Effector CD8-positive, alpha-beta T cell (primary cell): ENCODE results near the gene RNU1-4.
"Not testable (repeated sequence)": the region's sequence is repeated elsewhere in the genome, so short reads cannot be mapped to it uniquely, and the experiment has no call there.

ENCODE experiments used
- DNase-seq: peaks from one replicate; lab custom pipeline; 2025; lab: John Stamatoyannopoulos, UW

Gene RNU1-4

DNA sequence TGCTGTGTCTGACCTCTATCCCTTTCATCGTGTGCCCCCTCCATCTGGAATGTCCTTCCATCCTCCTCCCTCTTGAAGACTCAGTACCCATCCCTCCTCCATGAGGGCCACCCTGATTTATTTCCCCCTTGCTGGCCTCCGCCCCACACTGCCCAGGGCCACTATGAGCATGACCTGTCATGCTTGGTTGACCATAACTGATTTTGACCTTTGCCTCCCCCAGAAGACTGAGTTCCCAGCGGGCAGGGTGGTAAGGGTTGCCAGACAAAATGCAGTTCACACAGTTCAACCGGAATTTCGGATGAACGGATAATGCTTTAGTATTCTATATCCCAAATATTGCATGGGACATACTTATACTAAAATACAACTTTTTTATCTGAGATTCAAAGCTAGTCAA lies 31.6 kb upstream of the RNU1-4 start:
- not testable (repeated sequence) for DNase-seq

DNA sequence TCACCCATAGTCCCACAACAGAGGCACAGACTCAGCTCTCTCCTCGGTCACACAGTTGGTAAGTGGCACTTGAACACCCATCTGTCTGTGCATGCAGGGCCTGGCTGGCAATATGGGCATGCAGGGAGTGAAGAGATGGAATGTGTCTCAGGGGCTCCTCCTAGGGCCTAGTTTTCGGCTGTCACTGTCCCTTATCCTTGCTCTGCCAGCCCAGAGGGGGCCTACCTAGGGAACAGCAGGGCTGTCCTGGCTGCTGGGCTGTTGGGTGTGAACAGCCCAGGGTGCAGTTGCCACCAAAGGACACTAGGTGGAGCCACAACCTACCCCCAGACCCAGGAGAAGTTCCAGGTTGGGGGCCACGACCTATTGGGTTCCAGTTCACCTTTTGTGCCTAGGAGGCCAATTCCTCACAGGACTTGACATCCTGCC lies 30.6 kb upstream of the RNU1-4 start:
- DNase-seq, result peak; percentile 36

DNA sequence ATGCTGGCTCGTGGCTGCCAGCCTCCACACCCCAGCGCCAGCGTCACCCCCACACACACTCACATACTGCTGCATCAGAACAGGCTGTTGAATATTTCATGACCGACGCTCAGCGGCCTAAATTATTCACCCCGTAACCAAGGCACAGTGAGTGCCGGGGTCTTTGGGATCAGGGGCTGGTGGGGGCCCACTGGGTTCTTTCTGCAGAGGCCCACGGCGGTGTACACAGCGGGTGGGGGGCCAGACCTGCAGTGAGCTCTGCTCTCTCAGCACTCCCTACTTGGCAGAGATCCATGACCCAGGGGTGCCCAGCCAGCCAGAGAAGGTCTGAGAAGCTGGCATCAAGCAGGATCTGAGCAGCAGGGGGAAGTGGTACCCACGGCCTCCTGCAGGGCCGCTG lies 29.7 kb upstream of the RNU1-4 start:
- not testable (repeated sequence) for DNase-seq

DNA sequence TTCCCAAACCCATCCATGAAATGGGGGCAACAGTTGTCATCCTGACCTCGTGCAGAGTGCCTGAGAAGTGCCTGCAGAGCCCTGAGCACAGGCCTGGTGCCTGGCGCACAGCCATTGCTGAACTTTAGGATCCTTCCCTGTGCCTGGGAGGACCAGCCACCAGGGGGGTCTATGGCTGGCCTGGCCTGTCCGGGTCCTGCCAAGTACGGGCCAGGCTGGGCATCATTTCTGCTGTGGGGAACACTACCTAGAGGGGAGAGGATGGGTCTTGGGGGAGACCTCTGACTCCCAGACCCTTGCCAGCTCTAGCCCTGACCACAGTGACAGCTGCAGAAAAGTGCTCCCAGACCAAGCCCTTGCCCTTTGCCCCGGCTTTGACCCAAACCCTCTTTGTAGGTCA lies 28.2 kb upstream of the RNU1-4 start:
- DNase-seq, result not testable (repeated sequence)

DNA sequence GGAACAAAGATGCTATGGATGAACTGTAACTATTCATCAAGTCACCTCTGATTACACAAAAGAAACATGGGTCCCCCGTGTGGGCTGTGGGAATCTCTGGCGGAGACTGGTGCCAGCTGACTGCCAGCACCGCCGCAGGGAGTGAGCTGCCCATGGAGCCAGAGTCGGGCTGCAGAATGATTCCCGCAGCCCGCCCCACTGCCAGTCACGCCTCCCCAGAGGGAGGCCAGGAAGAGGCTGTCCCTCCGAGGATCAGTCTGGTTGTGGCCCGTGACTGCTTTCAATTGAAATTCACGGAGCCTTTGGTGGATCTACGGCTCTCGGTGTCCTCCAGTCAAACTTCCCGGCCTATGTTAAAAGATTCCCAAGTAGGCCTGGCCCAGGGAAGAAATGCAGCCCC lies 27.7 kb upstream of the RNU1-4 start:
- DNase-seq, result not testable (repeated sequence)

DNA sequence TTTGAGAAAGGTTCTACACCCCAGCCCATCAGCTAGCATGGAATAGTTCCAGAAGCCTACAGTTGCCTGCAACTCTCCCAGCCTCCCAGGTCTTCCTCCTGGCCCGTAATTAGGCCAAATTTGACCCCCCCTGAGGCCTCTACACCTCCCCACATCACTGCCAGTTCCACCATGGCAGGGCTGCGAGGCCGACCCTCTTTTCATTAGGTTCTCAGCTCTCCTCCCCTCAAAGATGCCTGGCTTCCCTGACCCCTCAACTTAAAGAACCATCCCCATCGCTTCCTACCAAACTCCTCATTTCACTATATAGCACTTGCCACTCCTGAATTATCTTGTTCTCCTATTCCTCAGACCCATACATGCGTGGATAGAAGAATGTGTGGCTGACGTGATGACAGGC lies 27.3 kb upstream of the RNU1-4 start:
- DNase-seq, result not testable (repeated sequence)

DNA sequence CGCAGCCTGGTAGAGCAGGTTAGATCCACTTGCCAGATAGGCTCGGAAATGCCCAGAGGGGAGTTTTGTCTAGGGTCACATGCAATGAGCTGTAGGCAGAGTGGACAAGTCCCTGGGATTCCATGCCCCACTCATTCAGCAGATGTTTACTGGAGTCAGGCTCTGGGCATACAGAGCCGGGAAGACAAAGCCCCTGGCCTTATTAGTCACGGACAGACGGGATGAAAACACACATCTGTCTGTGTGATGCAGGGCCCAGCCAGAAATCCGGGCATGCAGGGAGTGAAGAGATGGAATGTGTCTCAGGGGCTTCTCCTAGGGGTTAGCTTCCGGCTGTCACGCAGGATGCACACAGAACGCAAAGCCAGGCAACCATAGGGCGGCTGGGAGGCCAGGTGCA lies 26.8 kb upstream of the RNU1-4 start:
- not testable (repeated sequence) for DNase-seq

DNA sequence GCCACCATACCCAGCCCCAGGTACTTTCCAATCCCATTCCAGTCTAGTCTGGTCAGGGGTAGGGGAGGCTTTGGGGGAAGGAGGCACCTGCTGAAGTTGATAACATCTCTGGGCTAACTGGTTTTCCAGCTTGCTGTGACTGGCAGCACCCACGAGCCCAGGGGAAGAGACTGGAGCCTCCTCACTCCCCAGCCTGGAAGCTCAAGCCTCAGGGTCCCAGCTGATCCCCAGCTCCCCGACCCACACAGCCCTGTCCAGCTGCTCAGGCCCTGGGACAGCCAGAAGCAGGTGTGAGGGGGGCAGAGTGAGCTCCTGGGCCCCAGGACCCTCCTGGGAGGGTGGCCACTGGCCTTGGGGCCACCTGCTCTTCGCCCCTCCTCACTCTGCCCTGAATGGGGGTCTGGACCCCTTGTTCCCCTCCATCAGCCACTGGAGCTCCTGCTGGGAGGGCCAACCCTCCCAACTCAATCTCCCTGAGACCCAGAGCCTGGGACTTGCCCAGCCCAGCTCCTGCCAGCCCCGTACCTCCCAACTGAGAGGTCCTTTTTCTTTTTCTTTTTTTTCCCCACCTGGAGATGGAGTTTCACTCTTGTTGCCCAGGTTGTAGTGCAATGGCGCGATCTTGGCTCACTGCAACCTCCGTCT lies 23.5 kb upstream of the RNU1-4 start:
- DNase-seq, result no peak

DNA sequence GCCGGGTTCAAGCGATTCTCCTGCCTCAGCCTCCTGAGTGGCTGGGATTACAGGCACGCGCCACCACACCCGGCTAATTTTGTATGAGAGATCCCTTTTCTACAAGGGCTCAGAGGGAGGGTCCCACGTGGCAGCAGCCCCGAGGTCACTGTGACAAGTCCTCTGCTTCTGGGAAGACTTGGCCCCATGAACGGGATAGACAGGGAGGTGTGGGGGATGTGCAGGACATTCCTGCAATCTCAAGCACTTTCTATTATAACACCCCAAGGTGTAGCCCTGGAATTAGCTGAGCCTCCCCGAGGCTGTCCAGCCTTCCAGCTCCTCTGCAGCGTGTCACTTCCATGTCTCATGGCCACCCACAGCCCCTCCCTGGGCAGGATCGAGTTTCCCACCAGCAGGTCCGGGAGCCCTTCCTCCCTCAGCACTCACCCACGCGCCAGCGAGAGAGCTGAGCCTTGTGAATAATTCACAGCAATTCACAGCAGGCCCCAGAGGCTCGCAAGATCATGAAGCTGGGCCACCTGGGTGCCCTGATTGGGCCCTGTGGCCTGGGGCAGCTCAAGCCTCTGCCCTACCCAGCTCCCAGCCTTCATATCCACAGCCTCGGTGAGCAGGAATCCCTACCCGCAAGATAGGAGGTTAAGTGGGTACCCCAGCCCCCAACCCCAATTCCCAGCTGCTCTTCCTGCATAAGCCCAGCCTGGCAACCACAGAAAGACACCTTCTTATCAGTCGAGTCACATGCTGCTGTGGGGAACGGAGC lies 22.8 kb upstream of the RNU1-4 start:
- no peak for DNase-seq

DNA sequence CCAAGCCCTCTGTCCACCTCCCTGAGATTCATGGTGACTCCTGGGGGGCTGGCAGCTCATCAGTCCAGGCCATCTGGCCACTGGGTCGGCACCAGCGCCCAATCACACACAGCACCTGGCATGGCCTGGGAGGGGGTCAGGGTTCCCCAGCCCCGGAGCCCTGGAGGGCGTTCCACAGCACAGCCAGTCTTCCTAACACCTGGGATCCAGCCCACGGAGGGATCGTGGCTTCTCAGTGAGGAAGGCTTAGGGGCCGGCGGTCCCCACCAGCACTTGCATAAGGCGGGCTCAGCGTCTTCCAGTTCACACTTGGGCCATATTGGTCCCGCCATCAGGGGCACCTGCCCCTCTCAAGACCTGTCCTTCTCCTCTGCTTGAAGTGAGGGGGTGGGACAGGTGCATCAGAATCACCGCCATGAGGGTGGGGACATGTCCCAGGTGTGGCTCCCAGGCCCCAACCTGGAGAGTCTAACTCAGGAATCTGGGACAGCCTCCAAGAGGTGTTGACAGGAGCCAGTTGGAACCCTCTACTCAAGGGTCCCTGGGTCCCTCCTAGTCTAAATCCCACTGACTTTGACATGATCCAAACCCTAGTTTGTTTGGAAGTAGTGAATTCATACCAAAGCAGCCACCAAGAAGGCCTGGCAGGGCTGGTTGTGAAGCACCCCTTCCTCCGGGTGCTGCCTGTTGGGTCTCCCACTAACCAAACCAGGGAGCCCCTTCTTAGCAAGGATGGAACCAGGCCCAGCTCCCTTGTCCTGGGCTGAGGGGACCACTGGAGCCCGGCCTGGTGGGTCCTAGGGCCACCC lies 22.0 kb upstream of the RNU1-4 start:
- DNase-seq, result not testable (repeated sequence)

DNA sequence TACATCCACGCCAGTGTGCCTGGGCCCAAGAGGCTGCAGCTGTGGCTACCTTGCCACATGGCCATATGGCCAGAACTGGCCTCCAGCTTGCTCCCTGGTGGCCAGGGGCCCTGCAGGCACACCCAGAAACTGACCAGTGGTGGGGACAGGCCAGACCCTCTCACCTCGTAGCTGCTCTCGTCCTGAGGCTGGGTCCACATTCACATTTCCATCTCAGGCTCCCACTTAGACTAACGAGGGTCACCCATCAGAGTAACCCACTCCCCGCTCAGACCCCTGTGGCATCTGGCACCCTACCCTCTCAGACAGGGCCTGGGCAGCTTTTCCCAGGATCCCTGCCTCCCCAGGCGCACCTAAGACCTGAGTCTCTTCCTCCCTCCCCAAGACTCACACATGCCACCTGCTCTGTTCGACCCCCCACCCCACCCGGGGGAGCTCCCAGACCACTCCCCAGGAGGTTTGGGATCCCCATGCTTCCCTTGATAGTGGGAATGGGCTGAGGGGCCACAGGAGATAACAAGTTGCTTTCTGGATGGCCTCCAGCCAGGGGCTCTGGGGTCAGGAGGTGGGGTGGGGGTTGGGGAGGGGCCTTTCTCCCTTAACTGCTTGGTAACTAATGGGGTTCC lies 21.3 kb upstream of the RNU1-4 start:
- no peak for DNase-seq

DNA sequence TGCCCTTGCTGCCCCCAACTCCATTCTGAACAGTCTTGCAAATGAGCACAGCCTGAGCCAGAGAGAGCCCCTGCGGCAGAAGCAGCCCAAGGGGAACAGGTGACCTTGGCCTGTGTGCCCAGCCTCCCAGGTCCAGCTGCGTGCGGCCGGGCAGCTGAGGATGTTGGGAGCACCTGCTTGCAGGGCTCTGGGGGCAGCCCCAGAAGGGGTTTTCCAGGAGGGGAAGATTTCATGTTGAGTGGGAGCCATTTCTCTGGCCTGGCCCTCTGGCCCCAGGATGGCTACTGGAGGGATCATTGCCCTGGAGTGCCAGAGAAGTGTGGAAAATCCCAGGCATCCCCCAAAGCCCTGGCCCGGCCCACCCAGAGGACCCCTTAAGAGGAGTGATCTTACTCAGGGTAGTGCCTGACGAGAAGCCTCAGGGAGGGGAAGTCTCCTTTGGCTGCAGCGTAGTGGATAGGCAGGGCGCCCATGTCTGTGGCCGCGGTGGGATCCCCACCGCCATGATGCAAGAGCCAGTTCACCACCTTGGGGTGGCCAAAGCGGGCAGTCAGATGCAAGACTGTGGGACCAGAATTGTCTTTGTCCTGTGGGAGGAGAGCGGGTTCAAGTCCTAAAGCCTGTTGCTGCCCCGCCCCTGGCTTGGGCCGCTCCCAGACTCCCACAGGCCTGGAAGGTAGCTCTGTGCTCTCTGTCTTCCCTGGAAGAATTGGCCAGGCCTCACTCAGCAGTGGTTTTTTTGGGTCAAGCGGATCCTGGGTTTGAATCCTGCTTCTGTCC lies 20.6 kb upstream of the RNU1-4 start:
- no peak for DNase-seq

DNA sequence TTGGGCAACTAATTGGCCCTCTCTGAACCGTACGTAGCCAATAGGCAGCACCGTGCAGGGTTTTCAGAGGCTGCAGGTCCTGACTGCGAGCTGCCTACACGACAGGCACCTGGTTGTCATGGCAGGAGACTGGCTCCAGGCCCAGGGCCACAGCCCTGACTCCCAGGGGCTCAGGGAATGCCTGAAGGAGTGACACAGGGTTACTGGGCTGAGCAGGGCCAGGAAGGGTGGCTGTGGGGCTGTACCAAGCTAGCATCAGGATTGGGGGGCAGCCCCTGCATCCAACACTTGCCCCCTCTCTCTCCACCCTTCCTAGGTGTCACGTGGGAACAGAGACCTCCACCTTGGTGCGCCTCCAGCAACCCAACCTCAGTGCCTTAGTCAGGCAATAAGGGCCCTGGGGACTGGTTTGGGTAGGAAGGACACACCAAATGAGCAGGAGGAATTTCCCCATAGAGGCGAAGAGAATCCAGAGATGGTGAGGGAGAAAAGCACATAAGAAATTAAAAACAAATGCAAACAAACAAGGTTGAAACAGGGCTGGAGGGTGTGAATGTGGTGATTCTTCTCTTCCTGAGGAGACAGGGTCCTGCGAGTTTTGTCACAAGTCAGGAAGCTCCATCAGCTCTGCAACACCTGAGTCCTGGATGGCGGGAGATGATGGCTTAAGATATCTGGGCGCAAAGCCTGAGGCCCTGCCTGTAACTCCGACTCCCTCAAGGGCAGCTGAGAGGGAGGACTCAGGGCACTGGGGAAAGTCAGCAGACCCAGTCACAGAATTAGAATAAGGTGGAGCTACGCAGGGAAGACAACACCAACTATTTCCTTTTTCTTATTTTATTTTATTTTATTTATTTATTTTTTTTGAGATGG lies 19.7 kb upstream of the RNU1-4 start:
- DNase-seq, result no peak

DNA sequence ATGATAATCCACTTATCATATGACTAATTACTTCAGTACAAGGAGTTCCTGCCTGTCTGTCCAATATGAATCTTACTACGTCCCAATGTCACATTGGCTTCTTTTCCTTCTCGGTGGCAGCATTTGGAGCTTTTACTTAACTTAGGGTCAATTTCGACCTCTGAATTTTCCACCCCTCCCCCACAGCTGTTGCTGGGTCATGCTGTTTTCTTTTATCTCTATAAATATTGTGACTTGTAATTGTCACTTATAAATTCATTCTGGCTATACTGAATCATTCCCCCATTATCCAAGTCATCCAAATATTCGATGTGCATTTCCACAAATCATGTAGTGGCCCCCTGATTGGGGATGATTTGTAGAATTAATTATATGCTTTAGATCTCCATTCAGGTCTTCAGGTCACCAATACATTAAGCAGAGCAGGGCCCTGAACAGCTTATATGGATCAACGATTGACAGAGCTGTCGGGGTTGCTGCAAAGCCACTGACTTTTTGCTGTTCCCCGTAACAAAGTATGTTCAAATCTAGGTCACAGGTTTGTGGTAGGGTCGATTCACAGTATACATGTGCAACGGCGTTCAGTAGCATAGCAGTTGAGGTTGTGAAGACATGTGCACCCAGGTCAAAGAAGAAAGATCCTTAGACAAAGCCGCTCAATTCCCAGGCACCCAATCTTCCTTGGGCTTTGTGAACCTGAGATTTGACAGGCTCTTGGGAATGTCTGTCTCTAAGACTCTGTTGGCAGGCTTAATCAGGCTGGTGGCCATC lies 18.3 kb upstream of the RNU1-4 start:
- DNase-seq, result no peak

DNA sequence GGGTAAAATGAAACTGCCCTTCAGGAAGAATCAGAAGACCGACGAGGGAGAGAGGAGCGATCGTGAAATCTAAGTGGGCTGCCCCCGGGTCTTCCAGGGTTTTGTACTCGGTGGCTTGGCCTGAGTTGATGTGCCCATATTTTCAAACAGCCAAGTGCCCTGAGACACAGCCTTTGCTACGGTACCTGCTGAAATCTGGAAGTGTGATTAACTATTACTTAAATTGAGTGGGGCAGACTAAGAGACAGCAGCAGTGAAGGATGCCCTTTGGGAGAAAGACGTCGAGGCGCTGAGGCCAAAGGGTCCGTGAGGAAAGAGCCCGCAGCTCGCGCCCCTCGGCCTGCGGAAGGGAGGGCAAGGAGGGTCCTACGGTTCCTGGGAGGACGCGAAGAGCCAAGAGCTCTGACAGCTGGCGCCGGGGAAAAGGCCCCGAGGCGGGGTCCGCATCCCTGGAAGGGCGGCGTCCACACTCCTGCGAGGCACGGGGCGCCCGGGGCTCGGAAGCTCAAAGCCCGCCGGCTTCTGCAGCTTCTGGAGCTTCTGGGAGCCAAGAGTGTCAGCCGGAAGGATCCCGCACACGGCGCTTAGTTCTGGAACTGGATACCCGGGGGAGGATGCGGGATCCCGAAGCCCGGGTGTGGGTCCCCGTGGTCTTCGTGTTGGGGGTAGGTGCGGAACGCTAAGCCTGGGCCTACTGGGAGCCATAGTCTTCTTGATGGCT lies 15.4 kb upstream of the RNU1-4 start:
- DNase-seq, result no peak

DNA sequence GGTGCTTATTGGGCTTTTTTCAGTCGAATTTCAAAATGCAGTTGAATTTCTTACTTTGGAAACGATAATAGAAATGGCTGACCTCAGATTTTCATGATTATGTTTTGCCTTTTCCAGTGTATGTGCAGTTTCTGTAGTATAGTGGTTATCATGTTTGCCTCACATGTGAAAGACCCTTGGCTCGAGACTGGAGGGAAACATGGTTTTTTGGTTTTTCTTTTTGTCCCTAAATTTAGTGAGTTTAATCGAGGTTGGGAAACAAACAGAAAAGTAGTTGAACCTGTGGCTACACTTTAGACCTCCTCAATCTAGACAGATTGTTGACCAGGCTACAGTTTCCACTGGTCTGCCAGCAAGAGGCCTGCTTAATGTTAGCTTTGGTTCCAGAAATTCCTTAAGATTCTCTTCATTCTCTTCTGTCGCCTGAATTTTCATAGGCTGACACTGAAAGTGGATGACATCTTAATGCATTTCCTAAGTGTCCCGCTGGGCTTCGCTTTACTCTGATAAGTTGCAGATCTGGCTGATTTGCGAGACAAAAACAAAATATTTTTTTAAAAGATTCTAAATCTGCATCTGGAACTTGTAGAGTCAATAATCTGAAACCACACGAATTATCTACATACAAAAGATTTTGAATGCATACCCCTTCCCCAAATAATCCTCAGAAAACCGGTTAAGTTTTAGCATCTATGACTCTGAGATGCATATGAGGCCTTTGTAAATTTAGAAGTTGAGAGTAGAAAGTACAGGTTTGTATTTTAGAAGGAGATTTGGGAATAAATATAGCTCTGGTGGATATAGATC lies 14.7 kb upstream of the RNU1-4 start:
- DNase-seq, result not testable (repeated sequence)

DNA sequence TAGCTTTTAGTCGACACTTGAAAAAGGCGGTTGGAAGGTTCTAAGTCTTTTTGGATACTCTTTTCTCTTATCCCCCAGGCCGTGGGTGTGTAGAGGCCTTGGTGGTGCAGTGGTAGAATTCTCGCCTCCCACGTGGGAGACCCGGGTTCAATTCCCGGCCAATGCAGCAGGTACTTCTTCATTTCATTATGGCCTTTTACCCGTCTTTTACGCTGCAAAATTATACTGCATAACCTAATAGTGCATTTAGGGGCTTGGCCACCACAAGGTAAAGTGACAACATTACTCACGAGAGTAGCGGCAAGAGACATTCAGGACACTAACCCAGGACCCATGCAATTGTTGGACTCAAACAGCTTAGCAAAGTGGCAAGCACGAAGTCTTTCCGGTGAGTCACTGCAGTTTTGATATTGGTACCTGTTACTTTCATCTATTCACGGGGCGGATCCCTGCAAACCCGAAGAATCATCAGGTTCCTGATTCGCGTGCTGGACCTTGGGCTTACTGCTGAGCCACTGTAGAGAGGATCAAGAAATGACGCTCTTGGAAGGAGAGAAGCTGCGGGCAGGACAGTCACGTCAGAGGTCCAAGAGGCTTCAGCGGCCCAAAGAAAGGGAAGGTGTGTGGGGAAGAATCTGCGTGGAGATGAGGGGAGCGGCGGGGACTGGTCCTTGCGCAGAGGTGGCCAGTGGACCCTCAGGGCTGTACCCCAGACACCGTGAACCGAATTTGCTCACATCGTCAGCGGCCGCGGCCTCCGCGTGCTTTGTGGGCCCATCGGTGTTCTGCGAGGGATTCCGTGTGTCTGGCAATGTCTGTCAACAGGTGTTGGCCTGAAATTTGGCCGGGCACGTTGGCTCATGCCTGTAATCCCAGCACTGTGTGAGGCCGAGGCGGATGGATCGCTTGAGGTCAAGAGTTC lies 12.9 kb upstream of the RNU1-4 start:
- no peak for DNase-seq
